Ovary (tissue), 9 donors: ENCODE measurements around the gene TMEM192. TPM values are rescaled to one million over a fixed set of nuclear protein-coding genes. Genes with fewer than 3 reads are reported as not detected.

Experiments
- DNase-seq, 5 donors: peaks; one replicate each; pipeline ENCODE4 v3.0.0-alpha.2; 2019 to 2020
- H3K27ac ChIP-seq, 2 donors: fragments of 200-600 bp; one replicate each; pipeline versions ENCODE4 v1.5.1 to v1.8.0; 2019 to 2022
- H3K27me3 ChIP-seq: fragments of 200-600 bp; one replicate; pipeline ENCODE4 v1.8.0; 2022
- H3K36me3 ChIP-seq: fragments of 200-600 bp; sonication (generic); one replicate; pipeline ENCODE4 v1.5.1; 2019
- H3K4me1 ChIP-seq: one replicate; pipeline ENCODE4 v1.8.1; 2013; ENCODE audit warnings: mild to moderate bottlenecking, moderate library complexity; ENCODE audit not compliant: insufficient read depth
- H3K4me3 ChIP-seq: fragments of 200-600 bp; sonication (generic); one replicate; pipeline ENCODE4 v1.5.1; 2017
- H3K9me3 ChIP-seq, 2 donors: fragments of 200-600 bp in 1 of 2; sonication (generic) in 1 of 2; one replicate each; pipeline versions ENCODE4 v1.5.1 to v1.8.1; 2013 to 2019; ENCODE audit warnings: mild to moderate bottlenecking in 1 of 2, moderate library complexity in 1 of 2
- CTCF ChIP-seq, 3 donors: fragments of 450-650 bp in 2 of 3; fragments of 200-600 bp in 1 of 3; IDR thresholded peaks; one replicate each; pipeline versions ENCODE4 v1.5.1 to v1.8.0; 2016 to 2022; ENCODE audit warnings: antibody characterized with exemption in 3 of 3, mild to moderate bottlenecking in 1 of 3
- EP300 ChIP-seq: sonication (generic); formaldehyde crosslinking; IDR thresholded peaks from one replicate; pipeline ENCODE4 v1.6.1; 2017; ENCODE audit warnings: antibody characterized with exemption
- POLR2A ChIP-seq: fragments of 450-650 bp; IDR thresholded peaks from one replicate; pipeline ENCODE4 v1.6.1; 2017; ENCODE audit warnings: antibody characterized with exemption, mild to moderate bottlenecking, moderate library complexity
- WGBS, 3 donors: extraction: QIAGEN DNeasy Blood & Tissue Kit in 1 of 3; methylation state at CpG; one replicate each; pipeline versions ENCODE4 v1.1.5 to v1.1.7; 2013 to 2017; 5-methylcytosine and 5-hydroxymethylcytosine counted together
- intact Hi-C, 4 donors: fragments of 100-400 bp; cut with DNase I; formaldehyde crosslinking; loops; one replicate each; pipeline versions ENCODE4 v1.11.0 to v1.15.1; 2022 to 2023
- polyA plus RNA-seq, 2 donors: library from polyadenylated mRNA; stranded (reverse); fragments of 200-250 nt in 1 of 2; fragments of 350-450 nt in 1 of 2; fragmentation: Illumina TruSeq in 1 of 2; extraction: RNeasy Lipid Tissue Mini Kit (QIAGEN cat#74804) in 1 of 2; gene quantifications; one replicate each; pipeline ENCODE4 v1.2.3, GENCODE V29; 2013 to 2014
- total RNA-seq, 7 donors: library from RNA; depleted of rRNA in 2 of 7; stranded (reverse); fragments of >200 nt in 2 of 7; fragmentation: NEBNext Ultra II Directional in 3 of 7; extraction: Animal tissue kit (Norgen Biotek cat#: 25700) in 3 of 7; gene quantifications; one replicate each; pipeline versions ENCODE4 v1.1.0 to v1.2.4, GENCODE V29; 2016 to 2023
- donor health status: DM: no; HTN: no; CAD: no; lungs with moderate emphysema.
- donor health status: DM: no; HTN: no; CAD: no.
- donor health status: Bipolar disorder and iron deficiency.
- donor health status: DM: yes; HTN: yes; CAD: no.
- donor health status: DM: no; HTN: no; CAD: no.
- donor health status: DM: yes; HTN: yes; CAD: no.

The TMEM192 gene
- total and polyA plus RNA-seq, 9 donors: 16.7 to 40.8 (median 25.3) TPM

- no peaks in the 10 kb centered on the region for H3K9me3 ChIP-seq
- H3K27me3 ChIP-seq: no peaks in the 10 kb centered on the region
- intact Hi-C loops: loop anchor here in 1 of 4 donors (10.0 kb wide), 1 partner anchor 328 kb away; no protein-coding TSS in a partner anchor
- H3K4me1 ChIP-seq: no peaks in the 10 kb centered on the region
- no peak overlapping the region for H3K4me3 ChIP-seq
- H3K27ac ChIP-seq: no peak overlapping the region
- TF ChIP-seq POLR2A (no peak), EP300 (no peak), CTCF (IDR thresholded peaks at IDR 0.05) (no peak)
- H3K36me3 ChIP-seq: no peaks in the 10 kb centered on the region
- no peak for DNase-seq
These were observed 24.5 kb upstream of the TMEM192 start for GRCh38 chr4:165137205-165137604.

DNA sequence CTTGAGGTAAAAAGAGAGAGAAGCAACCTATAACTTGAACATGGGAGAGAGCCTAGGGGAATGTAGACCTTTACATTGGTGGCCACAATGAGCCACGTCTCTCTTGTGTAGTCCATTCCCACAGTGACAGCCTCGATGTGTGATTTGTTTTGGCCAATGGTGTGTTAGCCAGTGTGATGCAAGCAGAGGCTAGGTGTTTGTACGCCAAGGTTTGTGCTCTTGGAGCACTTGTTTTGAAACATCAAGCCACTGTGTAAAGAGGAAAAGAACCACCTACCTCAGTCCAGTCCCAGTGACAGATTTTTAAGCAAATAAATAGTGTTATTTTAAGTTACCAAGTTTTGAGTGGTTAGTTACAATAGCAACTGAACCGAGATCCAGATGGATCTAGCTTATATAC is 23.9 kb upstream of the TMEM192 start:
- Histone ChIP-seq H3K27me3 (no peaks in the 10 kb centered on the region), H3K9me3 (no peaks in the 10 kb centered on the region), H3K27ac (no peak overlapping the region), H3K36me3 (no peaks in the 10 kb centered on the region), H3K4me1 (no peaks in the 10 kb centered on the region), H3K4me3 (no peak overlapping the region)
- intact Hi-C loops: loop anchor here in 1 of 4 donors (10.0 kb wide), 1 partner anchor 328 kb away; no protein-coding TSS in a partner anchor
- WGBS, 3 donors: 85 to 88% (median 86%) methylated on average over 4 of the region's 4 CpGs
- TF ChIP-seq CTCF (IDR thresholded peaks at IDR 0.05) (no peak), EP300 (no peak), POLR2A (no peak)
- DNase-seq: no peak

DNA sequence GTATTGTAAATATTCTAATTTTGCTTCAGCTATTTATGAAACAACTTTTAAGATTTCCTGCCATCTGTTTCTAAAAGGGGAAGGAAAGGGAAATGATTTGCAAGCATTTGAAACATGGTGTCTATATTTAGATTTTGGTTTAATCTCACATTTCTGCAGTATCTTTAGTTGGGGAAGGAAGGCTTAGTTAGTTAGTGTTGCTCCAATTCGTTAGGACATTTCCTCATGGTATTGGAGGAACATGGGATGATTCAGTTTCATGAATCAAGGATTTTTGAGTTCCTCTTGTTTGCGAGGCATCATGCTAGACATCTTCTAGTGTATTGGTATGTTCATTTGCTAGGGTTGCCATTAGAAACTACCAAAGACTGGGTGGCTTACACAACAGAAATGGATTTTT is 20.5 kb upstream of the TMEM192 start:
- 46 to 48% (median 47%) methylated on average over 2 of the region's 2 CpGs for WGBS, 3 donors

DNA sequence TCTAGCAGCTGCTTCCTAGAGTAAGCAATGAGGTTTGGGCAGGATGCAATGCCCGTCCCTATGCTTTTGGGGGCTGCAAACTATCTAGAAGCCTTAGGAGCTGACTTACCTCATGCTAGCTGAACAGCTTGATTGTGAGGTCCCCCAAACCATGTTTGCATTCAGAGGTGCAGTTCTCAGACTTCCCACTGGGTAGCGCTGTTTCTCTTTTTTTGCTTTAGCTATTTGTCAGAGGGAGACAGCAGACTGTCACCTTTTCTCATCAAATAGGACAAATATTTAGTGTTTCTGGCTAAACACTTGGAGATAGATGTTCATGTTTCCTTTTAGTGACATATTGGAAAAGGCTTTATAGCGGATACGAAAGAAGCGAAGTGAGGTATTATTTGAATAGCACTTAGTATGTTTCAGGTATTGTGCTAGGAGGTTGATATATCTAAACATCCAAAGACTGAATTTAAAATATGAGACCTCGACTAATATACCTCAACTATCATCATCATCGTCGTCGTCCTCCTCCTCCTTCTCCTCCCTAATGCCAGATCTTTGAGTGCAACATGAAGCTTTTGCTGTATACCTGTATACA is 18.7 kb upstream of the TMEM192 start:
- no peaks in the 10 kb centered on the region for H3K9me3 ChIP-seq
- peak; percentile 22 to 67 (median 59) for DNase-seq
- H3K4me3 ChIP-seq: no peak overlapping the region
- intact Hi-C loops: loop anchor here in 3 of 4 donors (5.0 to 10.0 kb wide), 3 partner anchors 76 to 333 kb away; partner anchors contain the start of gene KLHL2 (in 1 of the 3)
- H3K4me1 ChIP-seq: no peaks in the 10 kb centered on the region
- no peak overlapping the region for H3K27ac ChIP-seq
- H3K36me3 ChIP-seq: no peaks in the 10 kb centered on the region
- TF ChIP-seq CTCF (IDR thresholded peaks at IDR 0.05): peak; percentile 64 to 80 (median 79)
- no peak for TF ChIP-seq EP300
- TF ChIP-seq POLR2A: no peak
- WGBS, 3 donors: 12 to 21% (median 17%) methylated on average over 9 of the region's 9 CpGs
- no peaks in the 10 kb centered on the region for H3K27me3 ChIP-seq

More for the DNA sequence above, 20.5 kb upstream of the TMEM192 start:
- Histone ChIP-seq H3K27me3 (no peaks in the 10 kb centered on the region), H3K36me3 (no peaks in the 10 kb centered on the region), H3K27ac (no peak overlapping the region), H3K9me3 (no peaks in the 10 kb centered on the region), H3K4me1 (no peaks in the 10 kb centered on the region), H3K4me3 (no peak overlapping the region)
- no peak for DNase-seq
- TF ChIP-seq POLR2A (no peak), EP300 (no peak), CTCF (IDR thresholded peaks at IDR 0.05) (no peak)
- intact Hi-C loops: loop anchor here in 3 of 4 donors (5.0 to 10.0 kb wide), 3 partner anchors 74 to 332 kb away; partner anchors contain the start of gene KLHL2 (in 1 of the 3)
